HG02870 (cell line): Measurements from ENCODE around the gene ADK.

ENCODE experiments used
- ATAC-seq: cut with Tn5 transposase; IDR thresholded peaks from one replicate; pipeline ENCODE4 v1.9.1; 2021; ENCODE audit warnings: mild to moderate bottlenecking, moderate library complexity; ENCODE audit not compliant: unreplicated experiment

Gene ADK

DNA sequence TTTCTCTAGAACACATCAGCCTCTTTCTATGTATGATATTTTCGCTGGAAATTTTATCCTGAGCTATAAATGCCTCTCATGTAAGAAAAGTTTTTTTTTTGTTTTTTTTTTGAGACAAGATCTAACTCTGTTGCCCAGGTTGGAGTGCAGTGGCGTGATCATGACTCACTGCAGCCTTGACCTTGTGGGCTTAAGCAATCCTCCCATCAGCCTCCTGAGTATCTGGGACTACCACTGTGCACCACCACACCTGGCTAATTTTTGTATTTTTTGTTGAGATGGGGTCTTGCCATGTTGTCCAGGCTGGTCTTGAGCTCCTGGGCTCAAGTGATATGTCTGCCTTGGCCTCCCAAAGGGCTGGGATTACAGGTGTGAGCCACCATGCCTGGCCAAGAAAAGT is 80.4 kb downstream of the ADK start:
- ATAC-seq: no peak

- no peak for ATAC-seq
Measured at GRCh38 chr10:74233281-74233680, 82.3 kb downstream of the ADK start.

- no peak for ATAC-seq
Measured at GRCh38 chr10:74234569-74234968, 83.5 kb downstream of the ADK start.

DNA sequence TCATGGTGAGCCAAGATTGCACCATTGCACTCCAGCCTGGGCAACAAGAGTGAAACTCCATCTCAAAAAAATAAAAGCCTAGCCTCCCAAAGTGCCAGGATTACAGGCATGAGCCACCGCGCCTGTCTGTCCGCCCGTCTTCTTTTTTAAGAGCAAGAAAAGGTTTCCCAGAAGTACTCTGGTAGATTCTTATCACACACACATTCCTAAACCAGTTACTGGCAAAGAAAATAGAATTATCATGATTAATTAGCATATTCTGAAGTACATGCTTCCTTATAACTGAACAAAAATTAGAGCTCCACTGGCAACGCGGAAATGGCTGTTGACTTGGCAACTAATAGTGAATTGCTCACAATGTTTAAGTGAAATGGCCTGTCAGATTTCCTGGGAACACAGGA is 87.0 kb downstream of the ADK start:
- no peak for ATAC-seq

GRCh38 chr10:74238516-74238915 is 87.5 kb downstream of the ADK start:
- no peak for ATAC-seq

GRCh38 chr10:74243067-74243466 is 92.0 kb downstream of the ADK start:
- ATAC-seq: no peak

- no peak for ATAC-seq
Measured at GRCh38 chr10:74244097-74244685, 93.2 kb downstream of the ADK start.

- ATAC-seq: no peak
Measured at GRCh38 chr10:74244807-74245206, 93.8 kb downstream of the ADK start.

DNA sequence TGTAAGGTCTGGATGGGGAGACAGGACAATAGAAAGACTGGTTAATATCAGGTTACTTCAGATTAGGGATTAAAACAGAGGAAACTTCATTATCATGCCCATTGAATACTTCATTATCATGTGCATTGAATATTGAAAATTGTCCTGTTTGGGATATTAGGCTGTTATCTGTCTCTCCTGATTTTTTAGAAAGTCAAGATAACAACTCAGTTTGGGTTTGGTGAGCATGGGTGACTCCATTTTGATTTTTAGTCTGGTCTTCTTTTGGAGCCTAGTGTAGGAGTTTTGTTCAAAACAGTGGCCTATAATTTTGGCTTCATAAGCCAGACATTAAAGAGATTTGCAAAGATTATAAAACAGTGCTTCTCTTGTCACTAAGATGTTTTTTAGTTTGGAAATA is 95.5 kb downstream of the ADK start:
- no peak for ATAC-seq

DNA sequence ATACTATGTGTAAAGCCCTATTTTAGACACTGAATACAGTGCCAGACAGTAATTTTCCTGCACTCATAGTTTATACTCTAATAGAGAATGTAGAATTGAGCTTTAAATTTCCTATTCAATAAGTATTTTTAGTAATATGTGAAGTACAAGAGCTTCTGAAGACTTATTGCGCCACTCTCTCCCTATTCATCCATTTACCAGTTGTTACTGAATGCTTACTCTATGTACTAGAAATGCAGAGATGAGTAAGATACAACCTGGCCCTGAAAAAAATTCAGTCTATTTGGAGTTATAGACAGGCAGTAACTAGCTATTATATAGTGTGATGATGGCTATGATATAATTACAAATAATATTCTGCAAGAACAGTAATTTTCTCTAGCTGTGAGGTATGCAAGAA is 98.8 kb downstream of the ADK start:
- no peak for ATAC-seq

DNA sequence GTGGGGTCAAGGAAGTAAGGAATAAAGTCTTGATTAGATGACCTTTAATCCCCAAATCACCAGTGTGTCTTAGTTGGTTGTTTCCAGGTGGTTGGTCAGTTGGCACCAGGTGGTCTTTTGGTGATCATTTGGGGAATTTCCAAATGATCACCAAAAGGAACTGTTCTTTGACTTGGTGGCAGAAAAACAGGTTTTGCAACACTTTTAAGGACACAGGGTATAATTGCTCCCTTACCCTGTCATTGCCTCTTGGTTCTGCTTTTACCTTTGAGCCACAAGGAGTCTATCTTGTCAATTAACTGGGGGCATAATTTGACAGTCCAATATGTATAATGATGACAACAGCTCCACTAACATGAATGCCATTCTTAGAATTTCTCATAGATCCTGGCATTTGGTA is 104.2 kb downstream of the ADK start:
- ATAC-seq: no peak

DNA sequence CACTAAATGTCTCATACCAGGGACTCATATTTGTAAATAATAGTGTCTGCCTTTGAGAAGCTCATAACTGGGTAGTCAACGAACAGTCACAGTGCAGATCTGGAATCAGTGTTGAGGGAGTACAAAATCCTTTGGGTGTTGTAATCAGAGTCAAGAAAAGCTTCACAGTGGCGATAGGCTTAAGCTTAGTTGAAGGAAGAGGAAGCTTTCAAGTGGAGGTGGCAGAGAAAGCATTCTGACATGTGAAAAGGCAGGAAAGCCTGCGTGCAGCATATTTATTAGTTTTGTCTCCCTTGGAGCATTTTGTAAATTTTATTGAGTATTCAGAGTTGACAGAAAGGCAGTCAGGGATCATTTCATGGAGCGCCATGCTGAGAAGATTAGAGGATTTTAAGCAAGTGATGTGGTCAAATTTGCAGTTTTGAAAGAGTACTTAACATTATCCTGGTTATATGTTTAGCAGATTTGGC is 104.9 kb downstream of the ADK start:
- no peak for ATAC-seq

DNA sequence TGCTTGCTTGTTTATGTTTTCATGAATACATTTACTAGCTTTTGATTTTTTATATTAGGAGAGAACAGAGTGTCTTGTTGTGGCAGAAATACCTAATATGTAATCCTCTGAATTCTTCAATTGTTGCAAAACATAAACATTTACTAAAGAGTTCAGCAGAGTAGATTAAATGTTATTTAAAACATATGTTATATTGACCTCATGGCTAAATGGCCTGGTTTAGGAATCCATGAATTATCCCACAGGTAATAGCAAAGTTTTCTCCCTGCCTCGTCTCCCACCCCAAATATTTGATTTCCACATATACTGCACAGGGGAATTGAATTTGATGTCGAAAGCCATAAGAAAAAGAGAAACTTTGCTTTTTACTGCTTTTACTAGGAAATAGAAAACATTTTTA is 111.8 kb downstream of the ADK start:
- no peak for ATAC-seq

DNA sequence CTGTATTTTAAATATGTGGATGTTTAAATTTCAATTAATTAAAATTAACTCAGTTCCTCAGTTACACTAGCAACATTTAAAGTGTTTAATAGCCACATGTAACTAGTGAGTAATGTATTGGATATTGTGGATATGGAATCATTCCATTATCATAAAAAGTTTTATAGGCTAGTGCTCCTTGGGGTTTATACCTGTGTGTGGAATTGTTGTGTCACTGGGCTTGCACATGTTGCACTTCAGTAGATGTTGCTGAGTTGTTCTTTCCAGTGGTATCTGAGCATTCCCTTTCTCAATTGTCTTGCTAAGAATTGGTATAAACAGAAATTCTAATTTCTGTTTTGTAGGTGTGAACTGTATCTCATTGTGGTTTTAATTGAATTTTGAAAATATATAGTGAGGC is 113.0 kb downstream of the ADK start:
- ATAC-seq: no peak

DNA sequence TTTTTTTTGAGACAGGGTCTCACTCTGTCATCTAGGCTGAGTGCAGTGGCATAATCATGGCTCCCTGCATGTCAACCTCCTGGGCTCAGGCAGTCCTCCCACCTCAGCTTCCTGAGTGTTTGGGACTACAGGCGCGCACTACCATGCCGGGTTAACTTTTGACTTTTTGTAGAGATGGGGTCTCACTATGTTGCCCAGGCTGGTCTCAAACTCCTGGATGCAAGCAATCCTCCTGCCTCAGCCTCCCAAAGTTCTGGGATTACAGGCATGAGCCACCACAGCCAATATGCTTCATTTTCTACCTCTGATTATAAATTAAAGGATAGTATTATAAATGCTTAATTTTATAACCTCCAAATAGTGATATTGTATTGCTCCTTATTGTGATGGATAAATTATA is 121.3 kb downstream of the ADK start:
- ATAC-seq: no peak

DNA sequence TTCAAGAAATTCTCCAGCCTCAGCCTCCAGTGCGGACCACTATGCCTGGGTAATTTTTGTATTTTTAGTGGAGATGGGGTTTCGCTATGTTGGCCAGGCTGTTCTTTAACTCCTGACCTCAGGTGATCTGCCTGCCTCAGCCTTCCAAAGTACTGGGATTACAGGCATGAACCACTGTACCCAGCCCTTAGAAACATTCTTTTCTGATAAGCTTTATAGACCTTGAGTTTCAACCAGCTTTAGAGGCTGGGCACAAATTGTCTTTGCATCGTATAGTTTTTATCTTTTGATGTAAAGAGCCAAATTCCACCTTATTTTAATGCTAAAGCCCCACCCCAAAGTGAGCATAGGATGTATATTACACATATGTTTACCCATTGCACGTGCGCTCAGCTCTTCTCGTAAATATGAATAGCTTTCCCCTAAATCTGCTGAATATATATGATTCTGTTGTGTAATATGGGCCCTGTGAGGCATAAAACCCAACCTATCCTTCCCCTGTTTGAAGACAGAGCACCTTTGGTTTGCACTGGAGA is 124.8 kb downstream of the ADK start:
- ATAC-seq: no peak

DNA sequence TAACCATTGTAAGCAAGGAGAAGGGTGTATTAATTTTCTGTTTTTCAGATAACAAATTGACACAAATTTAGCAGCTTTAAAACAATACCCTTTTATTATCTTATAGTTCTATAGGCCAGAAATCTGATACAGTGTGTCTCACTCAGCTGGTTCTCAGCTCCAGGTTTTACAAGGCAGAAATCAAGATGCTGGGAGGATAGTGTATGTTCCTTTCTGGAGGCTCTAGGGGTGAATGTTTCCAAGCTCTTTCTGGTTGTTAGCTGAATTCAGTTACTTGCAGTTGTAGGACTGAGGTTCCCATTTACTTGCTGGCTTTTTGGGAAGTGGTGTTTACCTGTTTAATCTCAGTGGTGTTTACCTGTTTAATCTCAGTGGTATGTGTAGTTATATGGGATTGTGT is 125.4 kb downstream of the ADK start:
- ATAC-seq: no peak

GRCh38 chr10:74282151-74282847 is 131.3 kb downstream of the ADK start:
- no peak for ATAC-seq

DNA sequence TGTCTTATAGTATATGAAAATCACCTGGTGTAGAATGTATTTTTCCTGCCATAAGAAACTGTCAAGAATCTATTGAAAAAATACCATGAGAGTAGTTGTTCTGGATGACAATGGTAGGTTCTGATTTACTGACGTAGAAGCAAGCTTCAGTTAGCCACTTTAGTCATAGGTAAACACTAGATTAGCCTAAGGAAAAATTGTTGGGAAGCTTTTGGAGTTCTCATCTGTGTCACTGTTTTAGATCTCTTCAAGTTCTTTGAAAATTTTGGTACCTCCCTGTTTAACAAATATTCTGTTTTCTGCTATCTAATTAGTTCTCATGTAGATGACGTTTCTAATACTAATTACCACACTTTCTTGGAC is 131.8 kb downstream of the ADK start:
- ATAC-seq: no peak

GRCh38 chr10:74289188-74289587 is 138.2 kb downstream of the ADK start:
- ATAC-seq: no peak

DNA sequence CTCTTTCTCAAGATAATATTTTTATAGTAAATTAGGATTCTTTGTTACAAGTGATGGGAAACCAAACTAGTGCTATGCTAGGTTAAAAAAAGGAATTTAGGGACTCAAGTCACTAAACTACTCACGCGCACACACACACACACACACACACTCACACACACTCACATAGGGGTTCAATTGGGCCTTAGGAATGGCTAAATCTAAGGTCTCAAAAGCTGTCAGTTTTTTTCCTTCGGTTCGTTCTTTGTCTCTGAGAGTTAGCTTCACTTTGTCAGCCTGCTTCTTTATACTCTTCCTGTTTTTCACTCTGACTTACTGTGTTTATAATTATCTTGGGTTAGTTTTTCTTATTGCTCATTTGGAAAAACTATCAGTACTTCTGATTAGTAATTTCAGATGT is 138.9 kb downstream of the ADK start:
- ATAC-seq: no peak

GRCh38 chr10:74290708-74291107 is 139.7 kb downstream of the ADK start:
- no peak for ATAC-seq
